PC-9 (cell line): ENCODE measurements around the gene CIAPIN1.

Experiments used
- EZH2 ChIP-seq: fragments of 200-600 bp; sonication (generic); IDR thresholded peaks from 2 replicates; pipeline ENCODE4 v1.8.0; 2017; ENCODE audit warnings: antibody characterized with exemption, low read depth
- TF ChIP-seq, protein P1 (sequence below): fragments of 200-600 bp; sonication (generic); conservative IDR thresholded peaks from 2 replicates; pipeline ENCODE4 v1.6.1; 2017; ENCODE audit warnings: mixed run types, antibody characterized with exemption, mild to moderate bottlenecking, moderate library complexity

DNA sequence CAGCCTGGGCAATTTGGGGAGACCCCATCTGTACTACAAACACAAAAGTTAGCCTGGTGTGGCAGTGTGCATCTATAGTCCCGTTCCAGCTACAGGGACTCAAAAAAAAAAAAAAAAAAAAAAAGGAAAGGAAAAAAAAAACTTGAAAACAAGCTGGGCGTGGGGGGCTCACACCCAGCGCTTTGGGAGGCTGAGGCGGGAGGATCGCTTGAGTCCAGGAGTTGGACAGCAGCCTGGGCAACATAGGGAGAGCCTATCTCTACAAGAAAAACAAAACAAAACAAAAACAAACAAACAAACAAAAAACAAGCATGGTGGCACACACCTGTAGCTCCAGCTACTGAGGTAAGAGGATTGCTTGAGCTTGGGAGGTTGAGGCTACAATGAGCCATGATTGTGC, 55.5 kb downstream of the CIAPIN1 start:
- TF ChIP-seq, protein P1, sequence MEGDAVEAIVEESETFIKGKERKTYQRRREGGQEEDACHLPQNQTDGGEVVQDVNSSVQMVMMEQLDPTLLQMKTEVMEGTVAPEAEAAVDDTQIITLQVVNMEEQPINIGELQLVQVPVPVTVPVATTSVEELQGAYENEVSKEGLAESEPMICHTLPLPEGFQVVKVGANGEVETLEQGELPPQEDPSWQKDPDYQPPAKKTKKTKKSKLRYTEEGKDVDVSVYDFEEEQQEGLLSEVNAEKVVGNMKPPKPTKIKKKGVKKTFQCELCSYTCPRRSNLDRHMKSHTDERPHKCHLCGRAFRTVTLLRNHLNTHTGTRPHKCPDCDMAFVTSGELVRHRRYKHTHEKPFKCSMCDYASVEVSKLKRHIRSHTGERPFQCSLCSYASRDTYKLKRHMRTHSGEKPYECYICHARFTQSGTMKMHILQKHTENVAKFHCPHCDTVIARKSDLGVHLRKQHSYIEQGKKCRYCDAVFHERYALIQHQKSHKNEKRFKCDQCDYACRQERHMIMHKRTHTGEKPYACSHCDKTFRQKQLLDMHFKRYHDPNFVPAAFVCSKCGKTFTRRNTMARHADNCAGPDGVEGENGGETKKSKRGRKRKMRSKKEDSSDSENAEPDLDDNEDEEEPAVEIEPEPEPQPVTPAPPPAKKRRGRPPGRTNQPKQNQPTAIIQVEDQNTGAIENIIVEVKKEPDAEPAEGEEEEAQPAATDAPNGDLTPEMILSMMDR: no peak
- no peak for TF ChIP-seq EZH2
